GM18858 (cell line): ENCODE data around the gene AHCYL2.
"Not testable (repeated sequence)": the region's sequence is repeated elsewhere in the genome, so short reads cannot be mapped to it uniquely, and the experiment has no call there.

ENCODE experiments used
- ATAC-seq: cut with Tn5 transposase; IDR thresholded peaks from one replicate; pipeline ENCODE4 v1.9.1; 2021; ENCODE audit not compliant: unreplicated experiment

The AHCYL2 gene

DNA sequence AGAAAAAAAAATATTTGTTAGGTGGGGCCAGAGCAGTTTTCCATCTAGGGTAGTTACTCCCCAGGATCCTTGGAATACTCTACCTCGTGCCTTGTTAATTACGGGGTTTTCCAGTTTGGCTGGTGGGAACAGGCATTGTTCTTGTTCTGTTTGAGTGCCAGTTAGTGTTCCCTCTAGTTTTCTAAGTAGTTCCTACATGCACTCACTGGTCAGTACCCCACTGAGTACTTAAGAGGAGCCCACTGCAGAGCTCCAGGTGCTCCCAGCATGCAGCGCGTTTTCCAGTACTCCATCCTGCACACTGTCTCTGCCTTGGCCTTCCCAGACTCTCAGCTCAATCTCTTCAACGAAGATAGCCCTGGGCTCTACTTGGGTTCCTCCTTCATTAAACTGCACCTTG lies 58.0 kb downstream of the AHCYL2 start:
- no peak for ATAC-seq

DNA sequence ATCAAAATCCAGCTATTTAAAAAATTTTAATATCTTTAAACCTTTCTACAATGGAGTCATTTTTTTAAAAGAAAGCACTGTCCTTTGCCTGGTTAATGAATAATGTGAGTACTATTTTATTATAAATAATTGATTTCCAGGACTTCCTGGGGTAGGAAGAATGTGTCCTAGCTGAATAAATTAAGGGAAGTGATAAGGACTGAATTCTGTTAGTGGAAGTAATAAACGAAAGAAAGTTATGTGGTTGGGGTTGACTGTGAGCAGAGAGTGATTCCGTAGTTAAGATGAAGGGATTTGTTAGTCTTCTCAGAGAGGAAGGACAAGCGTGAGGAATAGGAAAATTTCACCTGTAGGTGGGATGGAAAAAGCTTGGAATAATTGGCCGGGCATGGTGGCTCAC lies 59.1 kb downstream of the AHCYL2 start:
- ATAC-seq, result no peak

DNA sequence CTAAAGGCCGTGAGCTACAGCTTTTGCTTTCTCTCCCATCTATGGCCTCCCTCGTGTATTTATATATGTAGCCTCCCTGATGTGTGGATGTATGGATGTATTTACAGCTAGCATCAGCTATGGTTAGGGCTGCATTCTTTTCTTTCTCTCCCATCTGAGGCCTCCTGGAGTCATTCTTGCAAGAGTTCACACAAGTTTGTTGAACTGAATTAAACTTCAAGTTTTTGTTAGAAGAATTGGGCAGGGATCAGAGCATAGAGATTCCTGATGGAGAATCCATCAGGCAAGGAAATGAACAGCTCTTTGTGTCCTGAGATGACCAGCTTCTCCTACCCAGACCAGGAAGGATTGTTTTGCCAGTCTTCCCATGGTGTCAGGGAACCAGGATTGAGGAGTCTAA lies 60.3 kb downstream of the AHCYL2 start:
- ATAC-seq, result no peak

DNA sequence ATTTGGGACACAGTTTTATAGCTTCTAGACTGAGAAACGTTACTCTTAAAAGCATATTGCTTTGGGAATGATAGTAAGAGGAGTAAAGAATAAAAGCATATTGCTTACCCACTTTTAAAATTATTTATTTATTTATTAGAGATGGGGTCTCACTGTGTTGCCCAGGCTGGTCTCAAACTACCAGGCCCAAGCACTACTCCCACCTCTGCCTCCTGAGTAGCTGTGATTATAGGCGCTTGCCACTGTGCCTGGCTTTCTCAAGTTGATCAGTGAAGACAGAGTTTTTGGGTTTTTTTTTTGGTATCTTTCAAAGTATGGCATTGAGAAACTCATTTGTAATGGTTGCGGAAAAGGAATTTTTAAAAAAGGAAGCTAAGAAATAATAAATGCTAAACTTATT lies 68.0 kb downstream of the AHCYL2 start:
- ATAC-seq, result no peak

DNA sequence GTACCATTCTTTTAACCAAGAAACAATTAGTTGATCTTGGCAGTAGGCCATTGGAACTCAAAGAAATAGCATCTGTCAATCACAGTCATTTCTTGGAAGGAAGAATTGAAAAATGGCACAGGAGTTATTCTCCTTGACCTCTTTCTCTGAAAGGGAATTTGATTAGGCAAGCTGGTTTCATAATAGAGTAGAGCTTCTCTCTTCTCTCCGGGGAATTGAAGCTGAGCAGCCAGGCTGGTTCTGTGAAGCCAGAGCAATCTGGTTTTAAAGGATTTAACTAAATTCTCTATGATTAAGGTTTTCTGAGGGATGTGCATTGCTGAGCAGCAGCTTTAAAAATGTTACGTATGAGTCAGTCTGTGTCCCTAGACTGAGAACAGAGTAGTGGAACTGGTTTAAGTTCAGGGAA lies 70.2 kb downstream of the AHCYL2 start:
- ATAC-seq, result no peak

DNA sequence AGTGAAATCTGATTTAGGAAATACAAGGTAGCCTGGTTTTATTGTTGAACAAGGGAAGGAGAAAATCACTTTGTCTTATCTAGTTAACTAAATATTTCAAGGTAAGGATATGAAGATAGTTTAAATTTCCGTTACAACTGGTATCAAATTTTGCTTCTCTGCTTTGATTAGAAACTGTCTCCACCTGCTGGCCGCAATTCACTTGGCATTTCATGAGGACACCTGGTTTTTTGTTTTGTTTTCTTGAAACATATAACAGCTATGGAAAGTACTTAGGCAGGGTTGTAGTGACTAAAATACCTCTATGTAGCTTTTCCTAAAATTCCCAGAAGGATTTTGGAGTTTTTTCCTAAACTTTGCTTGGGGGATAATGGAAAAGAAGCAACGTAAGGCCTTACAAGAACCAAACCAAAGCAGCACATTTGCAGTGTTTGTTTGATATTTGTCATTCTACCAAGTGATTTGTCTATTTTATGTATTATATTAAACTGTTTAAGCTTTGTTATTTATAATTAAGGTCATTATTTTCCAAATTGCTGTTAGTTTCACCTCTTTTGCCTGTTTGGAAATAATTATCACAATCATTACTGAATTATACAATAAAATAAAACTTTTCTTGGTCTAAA lies 73.6 kb downstream of the AHCYL2 start:
- ATAC-seq, result no peak

DNA sequence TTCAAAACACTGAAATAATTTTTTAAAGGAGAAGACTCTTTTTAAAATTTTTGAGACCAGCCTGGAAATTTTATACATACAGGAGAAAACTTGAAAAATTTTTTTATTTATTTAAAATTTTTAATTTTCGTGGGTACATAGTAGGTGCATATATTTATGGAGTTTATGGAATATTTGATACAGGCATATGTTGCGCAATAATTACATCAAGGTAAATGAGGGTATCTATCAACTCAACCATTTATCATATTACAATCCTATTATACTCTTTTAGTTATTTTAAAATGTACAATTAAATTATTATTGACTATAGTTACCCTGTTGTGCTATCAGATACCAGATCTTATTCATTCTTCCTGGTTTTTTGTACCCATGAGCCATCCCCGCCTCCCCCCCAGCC lies 75.1 kb downstream of the AHCYL2 start:
- ATAC-seq, result no peak

DNA sequence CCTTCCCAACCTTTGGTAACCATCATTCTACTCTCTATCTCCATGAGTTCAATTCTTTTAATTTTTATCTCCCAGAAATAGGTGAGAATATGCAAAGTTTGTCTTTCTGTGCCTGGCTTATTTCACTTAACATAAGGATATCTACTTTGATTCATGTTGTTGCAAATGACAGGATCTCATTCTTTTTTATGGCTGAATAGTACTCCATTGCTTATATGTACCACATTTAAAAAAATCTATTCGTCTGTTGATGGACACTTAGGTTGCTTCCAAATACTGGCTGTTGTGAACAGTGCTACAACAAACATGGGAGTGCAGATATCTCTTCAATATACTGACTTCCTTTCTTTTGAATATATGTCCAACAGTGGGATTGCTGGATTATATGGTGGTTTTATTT lies 75.5 kb downstream of the AHCYL2 start:
- ATAC-seq, result not testable (repeated sequence)

DNA sequence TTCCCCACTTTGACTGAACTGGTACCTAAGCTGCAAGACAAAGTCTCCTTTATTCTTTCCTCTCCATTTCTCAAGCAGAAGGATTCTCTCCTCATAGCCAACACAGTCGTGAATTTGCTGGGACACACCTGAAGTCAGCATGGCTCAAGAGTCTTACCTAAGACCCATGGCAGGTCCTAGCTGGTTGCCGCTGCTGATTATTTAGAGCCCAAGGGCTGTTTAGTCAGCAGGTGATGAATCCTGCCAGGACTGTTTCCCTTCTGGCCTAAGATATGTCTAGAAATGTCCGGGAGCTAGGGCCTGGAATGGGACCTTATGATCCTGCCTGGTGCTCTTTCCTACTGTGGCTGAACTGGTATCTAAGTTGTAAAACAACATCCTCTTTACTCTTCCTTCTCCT lies 82.8 kb downstream of the AHCYL2 start:
- ATAC-seq, result no peak

DNA sequence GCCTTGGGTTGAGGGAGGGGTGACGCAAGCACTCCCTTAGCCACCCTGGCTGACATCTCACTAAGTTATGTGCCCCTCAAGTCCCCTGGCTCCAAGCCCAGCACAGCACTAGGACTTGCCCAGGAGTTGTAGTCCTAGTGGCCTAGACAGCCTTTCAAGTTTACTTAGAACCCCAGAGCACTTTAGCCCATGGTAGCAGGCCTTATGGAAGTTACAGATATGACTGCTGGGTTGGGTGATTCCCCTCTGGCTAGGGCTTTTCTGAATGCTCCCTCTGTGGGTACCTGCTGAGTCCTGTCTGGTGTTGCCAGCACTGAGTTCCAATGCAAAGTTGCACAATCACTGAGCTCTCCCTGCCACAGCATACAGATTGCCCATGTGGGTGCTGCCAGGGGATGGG lies 83.2 kb downstream of the AHCYL2 start:
- ATAC-seq, result no peak

DNA sequence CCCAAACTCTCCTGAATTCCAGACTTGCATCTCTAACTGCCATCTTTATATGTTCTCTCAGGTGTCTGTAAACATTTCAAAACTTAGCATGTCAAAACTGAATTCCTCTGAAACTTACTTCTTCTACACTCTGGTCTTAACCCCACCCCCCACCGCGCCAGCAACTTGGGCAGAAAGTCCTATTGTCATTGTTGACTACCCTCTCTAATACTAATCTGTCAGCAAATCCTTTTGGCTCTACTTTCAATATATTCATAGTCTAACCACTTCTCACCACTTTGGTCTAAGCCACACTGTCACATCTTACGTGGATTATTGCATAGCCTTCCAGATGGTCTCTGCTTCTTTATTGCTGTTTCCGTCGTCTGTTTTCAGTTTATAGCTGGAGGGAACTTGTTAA lies 86.6 kb downstream of the AHCYL2 start:
- ATAC-seq, result no peak

DNA sequence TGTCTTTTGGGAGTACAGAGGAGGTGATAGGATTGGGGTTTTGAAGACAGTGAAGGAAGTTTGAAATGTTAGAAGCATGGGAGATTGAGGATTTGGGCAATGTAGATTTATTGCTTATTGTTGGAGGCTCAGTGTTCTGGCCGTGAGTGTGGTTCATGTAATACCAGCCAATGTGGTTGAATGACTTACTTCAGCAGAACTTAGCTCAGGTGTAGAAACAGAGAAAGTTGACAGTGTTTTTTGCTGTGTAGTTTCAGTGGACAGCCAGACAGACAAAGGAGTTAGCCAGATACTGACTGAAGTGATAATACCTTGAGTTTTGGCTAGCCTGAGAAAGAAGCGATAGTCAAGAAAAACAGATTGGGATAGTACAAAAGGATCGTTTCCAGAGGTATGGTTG lies 88.5 kb downstream of the AHCYL2 start:
- ATAC-seq, result no peak

DNA sequence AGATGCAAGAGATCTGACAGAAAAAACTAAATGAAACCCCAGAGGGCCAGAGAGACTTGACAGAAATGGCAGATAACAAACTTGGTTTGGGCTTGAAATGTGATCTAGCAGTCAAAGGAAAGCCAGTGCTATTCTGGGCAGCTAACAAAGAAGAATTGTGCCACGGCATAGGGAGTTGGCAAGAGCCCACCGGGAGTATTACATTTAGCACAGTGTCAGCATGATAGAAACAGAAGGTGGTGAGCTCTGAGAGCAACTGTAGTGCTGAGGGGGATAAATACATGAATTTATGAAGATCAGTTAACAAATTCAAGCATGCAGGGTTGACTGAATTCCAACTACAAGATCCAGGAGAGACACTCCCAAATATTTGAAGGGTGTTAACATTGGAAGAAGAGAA lies 91.1 kb downstream of the AHCYL2 start:
- no peak for ATAC-seq

DNA sequence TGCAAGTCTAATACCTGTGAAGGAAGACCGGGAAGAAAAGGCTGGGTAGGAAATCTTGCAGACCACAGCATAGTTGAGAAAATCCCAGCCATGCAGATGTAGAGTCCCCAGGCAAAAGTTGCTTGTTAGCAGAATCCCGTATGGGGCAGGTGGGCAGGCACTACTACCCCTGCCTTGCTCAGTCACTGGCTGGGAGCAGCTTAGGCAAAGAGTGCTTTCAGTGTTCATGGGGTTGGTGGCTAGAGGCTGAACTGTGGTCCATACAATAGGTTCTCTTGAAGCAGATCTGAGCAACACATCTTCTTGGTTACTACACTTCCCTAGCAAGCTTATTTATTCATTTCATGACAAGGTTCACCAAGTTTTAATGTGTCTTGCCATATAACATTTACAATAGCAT lies 92.6 kb downstream of the AHCYL2 start:
- ATAC-seq, result no peak

DNA sequence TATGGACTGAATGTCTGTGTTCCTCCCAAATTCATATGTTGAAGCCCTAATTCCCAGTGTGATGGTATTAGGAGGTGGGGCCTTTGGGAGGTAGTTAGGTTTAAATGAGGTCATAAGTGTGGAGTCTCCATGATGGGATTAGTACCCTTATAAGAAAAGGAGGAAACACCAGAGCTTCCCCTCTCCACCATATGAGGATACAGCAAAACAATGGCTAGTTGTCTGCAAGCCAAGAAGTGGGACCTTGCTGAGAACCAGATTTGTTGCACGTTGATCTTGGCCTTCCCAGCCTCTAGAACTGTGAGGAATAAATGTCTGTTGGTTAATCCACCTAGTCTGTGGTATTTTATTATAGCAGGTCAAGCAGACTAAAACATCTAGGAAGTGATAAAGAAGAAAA lies 102.2 kb downstream of the AHCYL2 start:
- ATAC-seq, result no peak

DNA sequence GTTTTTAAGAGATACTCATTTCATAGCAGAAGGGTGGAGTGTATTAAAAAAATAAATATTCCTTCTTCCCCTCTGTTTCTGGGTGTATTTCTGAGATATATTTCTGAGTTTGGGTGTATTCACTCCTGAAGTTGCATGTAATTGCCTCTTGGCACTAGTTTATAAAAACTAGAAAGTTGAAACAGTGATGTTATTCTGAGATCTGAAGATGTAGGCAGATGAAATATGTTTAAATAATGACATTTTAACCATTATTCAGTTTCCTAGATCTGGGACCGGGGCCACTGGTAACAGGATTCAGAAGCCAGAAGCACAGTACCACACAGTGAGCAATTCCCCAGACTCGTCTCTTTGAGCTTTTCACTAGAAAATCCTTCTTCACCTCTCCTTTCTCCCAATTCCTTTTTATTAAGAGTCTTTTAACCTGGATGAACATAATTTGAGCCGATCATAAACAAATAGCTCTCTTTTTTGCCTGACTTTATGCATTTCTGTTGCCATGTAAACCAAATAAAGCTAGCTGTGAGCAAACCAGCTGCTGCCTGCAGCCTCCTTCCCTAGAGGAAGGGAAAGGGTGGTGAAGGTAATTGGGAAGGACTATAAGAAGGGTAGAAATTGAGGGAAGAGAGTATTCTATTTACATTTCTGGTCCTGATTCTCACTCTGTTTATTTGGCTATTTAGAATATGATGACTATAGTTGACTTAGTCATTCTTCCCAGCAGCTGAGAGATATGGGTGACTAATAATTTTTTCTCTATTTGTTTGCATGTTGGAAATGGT lies 107.6 kb downstream of the AHCYL2 start:
- ATAC-seq, result no peak

DNA sequence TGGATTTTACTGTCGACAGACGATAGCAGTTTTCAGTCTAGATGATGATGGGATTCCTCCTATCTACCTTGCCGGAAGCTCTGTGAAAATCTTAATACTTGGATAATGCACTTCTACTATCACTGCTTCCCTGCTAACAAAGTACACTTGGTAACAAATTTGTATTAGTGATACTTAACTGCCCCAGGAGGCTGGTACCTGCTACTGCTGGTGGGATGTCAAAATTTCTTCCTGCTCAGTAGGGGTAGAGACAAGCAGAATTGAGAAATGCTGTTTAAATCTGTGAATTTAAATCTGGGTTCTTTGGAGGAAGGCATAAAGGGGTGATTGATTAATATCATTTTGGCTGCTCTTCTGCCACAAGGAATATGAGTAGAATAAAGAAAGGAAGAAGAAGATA lies 109.6 kb downstream of the AHCYL2 start:
- ATAC-seq, result no peak

DNA sequence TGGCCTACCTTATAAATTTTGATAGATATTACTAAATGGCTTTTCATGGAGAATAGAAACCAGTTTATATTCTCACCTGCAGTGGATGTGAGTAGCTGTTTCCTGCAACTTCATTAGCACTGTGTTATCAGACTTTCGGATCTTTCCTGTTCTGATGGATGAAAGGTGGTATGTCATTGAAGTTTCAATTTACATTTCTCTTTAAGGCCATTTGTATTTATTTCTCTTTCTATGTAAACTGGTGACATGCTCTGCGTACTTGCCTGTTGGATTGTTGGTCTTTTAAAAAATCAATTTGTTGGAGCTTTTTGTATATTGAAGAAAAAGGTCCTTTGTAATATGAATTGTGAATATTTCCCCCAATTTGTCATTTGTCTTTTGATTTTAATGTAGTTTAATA lies 113.6 kb downstream of the AHCYL2 start:
- ATAC-seq, result no peak

DNA sequence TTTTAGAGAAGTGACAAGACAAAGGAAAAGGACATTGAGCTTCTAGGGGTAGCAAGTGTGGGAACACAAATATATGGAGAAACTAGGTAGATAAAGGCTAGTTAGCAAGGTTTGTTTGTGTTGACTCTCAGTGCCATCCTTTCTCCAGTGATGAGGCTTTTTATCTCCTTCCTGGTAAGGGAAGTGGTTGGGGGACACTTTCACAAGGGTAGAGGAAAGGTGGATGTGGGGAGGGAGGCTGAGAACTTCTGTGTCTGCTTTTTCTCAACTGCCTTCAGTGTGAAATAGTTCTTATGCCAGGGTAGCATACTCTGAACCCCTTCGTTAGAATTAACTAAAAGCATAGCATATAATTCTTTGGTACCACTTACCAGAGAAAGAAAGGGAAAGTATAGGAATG lies 116.4 kb downstream of the AHCYL2 start:
- no peak for ATAC-seq

DNA sequence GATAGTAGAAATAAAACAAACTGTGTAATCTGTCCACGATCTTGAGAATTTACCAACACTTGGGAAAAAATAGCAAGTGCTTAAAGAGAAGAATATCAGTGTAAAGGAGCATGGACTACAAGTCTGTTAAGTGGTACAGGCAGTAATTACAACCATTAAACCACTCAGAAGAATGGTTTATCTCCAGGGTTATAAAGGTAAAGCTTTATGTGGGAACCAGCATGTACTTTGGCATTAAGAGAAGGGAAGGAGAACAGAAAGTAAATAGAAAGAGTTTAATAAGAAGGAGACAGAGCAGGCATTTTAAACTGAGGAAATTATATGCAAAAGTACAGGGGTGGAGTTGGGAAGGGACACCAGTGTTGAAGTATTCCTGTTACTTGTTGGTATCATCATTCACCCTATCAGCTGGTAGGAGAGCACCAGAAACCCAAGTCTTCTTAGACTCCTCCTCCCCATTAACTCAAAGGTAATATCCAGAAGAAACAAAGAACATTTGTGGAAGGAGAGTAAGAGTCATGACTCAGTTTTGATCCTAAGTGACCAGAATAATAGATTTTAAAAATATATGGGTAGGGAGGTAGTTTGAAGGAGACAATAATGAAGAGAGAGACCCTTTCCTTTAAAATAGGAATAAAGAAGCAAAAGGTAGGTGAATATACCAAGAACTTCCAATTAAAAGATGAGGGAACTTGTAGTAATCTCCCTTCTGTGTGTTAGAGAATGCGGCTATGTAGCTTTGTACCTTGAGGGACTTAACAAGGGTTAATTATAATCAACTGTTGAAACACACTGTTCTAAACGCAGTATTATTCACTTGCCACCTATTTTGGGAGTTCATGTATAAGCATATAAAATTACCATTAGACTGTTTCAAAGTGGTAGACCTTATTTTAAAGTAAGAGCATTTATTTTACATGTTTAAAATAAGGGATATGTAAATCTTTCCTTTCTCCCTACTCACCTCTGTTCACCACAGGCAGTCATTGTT lies 117.3 kb downstream of the AHCYL2 start:
- no peak for ATAC-seq

DNA sequence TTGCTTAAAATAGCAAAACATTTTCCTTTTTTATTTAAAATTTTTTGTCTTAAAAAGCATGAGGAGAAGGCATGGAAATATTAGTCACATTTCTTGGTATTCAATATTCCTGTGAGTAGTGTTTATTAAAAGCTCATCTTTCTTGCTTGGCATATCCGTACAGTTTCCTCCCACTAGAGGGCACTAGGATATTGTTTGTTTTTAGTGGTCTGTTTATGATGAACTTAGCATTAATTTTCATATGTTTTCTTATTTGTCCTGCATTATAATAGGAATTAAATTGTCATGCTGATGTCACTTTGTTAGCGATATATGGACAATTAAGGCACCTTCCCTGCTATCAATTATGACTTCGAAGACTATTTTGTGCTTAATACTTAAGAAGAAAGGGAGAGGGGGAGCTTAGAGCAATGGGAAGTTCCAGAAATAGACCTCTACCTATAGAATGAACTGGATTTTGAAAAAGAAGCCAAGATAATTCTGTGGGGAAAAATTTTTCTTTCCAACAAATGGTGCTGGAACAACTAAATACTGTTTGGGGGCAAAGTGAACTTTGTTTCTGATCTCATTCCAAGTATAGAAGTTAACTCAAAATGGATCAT lies 118.4 kb downstream of the AHCYL2 start:
- no peak for ATAC-seq
